GM19099 (cell line): Measurements from ENCODE around the gene PLXNA1.

Experiments
- POLR2A ChIP-seq: IDR thresholded peaks from 3 replicates; pipeline ENCODE4 v1.6.1; 2011; ENCODE audit warnings: low read depth; ENCODE audit not compliant: insufficient read length; ENCODE audit errors: extremely low read depth

The PLXNA1 gene

DNA sequence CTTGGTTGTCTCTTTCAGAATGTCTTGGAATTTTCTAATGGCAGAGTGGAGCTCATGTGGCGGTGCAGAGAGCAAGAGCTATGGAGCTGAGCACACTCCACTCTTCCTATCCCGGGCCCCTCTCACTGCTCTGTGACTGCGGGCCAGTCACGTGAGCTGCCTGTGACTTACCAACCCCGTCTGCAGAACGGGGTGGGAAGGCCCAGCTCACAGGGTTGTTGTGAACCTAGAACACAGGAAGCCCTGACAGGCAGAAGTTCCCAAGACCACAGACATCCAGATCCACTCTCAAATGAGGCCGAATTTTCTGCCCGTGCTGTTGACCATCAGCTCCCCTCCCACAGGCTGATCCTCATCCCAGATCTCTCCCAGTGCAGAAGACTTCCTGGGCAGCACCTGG is 35.5 kb upstream of the PLXNA1 start:
- TF ChIP-seq POLR2A, result no peak

DNA sequence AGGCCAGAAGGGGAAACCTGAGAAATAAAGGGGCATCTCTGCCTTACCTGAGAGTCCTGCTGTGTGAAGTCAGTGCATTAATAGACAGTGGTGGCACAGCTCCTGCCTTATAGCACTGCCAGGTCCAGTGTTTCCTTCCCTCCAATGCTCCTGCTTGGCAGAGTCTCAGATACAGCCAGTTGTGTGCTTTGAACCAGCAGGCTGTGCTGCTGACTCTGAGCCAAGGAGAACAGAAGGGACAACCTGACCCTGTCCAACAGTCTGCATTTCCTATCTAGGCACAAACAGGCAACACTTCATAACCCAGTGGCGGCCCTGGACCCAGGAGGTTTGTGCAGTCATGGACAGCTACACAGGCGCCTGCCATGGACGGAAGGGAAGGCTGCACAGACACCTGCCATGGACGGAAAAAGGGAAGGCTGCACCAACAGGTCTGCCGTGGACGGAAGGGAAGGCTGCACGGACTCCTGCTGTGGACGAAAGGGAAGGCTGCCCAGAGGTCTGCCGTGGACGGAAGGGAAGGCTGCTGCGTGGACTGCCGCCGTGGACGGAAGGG is 33.9 kb upstream of the PLXNA1 start:
- TF ChIP-seq POLR2A, result no peak

GRCh38 chr3:126951561-126951960 is 31.4 kb upstream of the PLXNA1 start:
- no peak for TF ChIP-seq POLR2A

- no peak for TF ChIP-seq POLR2A
These were observed 30.5 kb upstream of the PLXNA1 start for GRCh38 chr3:126952261-126952982.

GRCh38 chr3:126952983-126953660 is 29.8 kb upstream of the PLXNA1 start:
- TF ChIP-seq POLR2A, result no peak

DNA sequence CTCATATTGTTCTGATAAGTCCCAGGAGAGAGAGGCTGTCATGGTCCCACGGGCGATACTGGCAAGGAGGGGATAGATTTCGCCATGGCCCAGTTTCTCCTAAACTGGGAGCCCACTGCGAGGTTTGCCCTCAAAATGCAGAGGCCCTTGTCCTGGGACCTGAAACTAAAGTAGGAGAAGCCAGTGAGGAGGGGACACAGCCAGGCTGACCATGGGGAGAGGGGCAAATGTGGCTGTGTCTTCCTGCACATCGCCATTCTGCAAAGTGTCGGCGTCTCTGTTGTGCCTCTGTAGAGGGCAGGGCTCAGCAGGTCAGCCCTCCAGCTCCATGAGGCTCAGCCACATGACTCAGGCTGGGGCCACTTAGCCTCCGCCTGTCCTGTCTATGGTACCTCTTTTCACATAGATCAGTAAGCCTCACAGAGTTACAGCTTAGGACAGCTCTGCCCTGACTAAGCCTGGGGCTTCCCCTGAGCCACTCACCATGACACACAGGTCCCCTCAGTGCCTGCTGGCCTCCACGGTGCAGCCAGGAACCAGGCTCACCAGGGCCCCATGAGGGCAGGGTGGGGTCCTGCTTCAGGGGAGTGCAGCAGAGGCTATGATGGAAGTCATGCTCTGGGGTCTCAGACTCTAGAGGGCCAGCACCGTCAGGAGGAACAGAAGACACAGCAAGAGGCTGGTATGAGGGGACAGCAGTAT is 28.6 kb upstream of the PLXNA1 start:
- no peak for TF ChIP-seq POLR2A

- no peak for TF ChIP-seq POLR2A
These were observed 27.7 kb upstream of the PLXNA1 start for GRCh38 chr3:126955004-126955790.

DNA sequence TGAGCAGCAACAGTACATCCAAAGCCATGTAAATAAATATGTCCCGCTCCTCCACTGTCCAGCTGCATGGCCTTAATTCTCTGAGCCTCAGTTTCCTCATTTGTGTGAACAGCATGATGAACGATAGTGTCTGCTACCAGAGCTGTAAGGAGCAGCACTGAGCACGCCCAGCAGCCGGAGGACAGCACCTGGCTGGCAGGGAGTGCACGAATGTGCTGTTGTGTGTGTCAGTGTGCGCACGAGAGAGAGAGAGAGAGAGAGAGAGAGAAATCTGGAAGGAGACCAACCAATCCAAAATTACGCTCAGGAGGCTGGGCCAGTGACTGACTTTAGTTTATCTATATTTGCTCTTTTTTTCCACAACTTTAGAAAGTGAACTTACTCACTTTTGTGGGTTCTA is 26.6 kb upstream of the PLXNA1 start:
- no peak for TF ChIP-seq POLR2A

- TF ChIP-seq POLR2A, result no peak
These were observed 25.9 kb upstream of the PLXNA1 start for GRCh38 chr3:126956866-126957650.

DNA sequence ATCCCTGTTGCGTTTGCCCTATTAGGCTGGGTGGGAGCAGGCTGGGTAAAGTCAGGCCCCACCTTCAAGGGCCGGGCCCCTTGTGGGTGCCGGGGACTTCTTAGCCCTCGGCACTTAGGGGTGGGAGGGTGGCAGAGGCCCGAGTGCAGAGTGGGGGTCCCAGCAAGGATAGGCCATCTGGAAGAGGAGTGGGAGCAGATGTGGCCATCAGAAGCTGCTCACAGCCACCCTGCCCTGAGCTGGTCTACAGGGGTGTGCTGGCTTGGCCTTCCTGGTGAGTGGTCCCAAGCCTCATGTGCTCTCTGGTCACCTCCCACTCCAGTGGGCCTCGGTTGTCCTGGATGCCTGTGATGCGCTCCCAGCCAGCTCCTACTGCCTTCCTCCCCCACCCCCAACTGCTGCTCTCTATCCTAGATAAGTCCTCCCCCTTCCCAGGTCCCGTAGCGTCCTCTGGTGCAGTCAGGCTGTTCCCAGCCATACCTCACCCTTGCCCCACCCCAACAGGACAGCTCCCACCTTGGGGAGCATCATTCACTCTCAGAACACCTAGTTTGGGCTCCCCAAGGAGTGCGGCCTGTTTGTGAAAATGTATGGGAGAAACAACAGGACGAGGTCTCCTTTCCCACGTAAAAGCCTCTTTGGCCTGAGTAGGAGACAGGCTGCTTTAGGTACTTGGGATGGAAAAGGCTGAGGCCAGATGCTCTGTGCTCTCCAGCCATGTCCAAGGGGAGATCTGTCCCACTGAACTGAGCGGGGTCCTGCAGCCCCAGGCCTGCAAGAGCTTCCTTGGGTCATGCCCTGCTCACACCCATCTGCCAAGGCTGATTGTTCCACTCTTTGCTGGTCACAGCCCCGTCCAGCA is 24.9 kb upstream of the PLXNA1 start:
- no peak for TF ChIP-seq POLR2A

DNA sequence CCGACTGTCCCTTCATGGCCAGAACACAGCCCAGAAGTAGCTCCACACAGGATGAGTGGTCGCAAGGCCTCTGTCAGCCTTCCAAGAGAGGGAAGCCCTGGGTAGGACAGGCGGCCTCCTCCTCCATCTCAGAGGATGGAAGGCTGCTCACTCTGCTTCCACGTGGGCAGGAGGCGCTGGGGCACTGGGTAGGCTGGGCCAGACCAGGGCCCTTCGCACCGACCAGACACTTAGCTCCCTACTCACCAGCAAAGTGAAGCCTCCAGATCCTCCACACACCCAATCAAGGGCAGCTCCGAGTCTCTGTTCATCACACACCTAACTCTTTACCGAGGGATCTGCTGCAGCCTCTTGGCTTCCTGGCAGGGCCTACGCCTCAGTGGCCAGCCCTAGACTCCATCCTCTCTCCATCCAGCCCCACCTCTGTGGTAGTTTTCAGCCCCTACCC is 24.3 kb upstream of the PLXNA1 start:
- TF ChIP-seq POLR2A, result no peak

GRCh38 chr3:126959136-126959920 is 23.6 kb upstream of the PLXNA1 start:
- TF ChIP-seq POLR2A, result no peak
